Activated CD4-positive, alpha-beta T cell treated with anti-CD3 and anti-CD28 coated beads, Interleukin-2, amount 10 ng/mL, durations not matched to agents 7 days and 5 days (primary cell): ENCODE results near the gene VASH1. TPM values are rescaled to one million over a fixed set of nuclear protein-coding genes. Genes with fewer than 3 reads are reported as not detected.

Experiments
- CTCF ChIA-PET: fragments of 350-600 bp; sonication (Branson Sonifier 250); formaldehyde crosslinking; loops from one replicate; lab custom pipeline; 2021; ENCODE audit warnings: antibody characterized with exemption; lab: Charles Lee
- POLR2A ChIA-PET: fragments of 350-600 bp; sonication (Branson Sonifier 250); formaldehyde crosslinking; loops from one replicate; lab custom pipeline; 2021; ENCODE audit warnings: antibody characterized with exemption; lab: Charles Lee
- DNase-seq: peaks from one replicate; pipeline ENCODE4 v3.0.0-alpha.2; 2020
- H3K27ac Mint-ChIP-seq: one replicate; pipeline ENCODE4 v1.8.0; 2021; ENCODE audit warnings: mild to moderate bottlenecking, moderate library complexity, mixed read lengths
- H3K27me3 Mint-ChIP-seq: one replicate; pipeline ENCODE4 v1.8.0; 2021; ENCODE audit warnings: mixed read lengths
- H3K36me3 Mint-ChIP-seq: one replicate; pipeline ENCODE4 v1.8.0; 2021; ENCODE audit warnings: low read depth, mixed read lengths
- H3K4me1 Mint-ChIP-seq: one replicate; pipeline ENCODE4 v1.8.0; 2021; ENCODE audit warnings: mixed read lengths
- H3K4me3 Mint-ChIP-seq: one replicate; pipeline ENCODE4 v1.8.0; 2021; ENCODE audit warnings: mild to moderate bottlenecking, moderate library complexity, mixed read lengths
- H3K9me3 Mint-ChIP-seq: one replicate; pipeline ENCODE4 v1.8.0; 2021; ENCODE audit warnings: mixed read lengths
- total RNA-seq, 2 experiments: library from RNA; stranded (reverse); gene quantifications; one replicate each; pipeline ENCODE4 v1.2.3, GENCODE V29; 2021

Gene VASH1
- total RNA-seq, 2 experiments from 2014 or later = 2.1 TPM

GRCh38 chr14:76768671-76769500 is 7.6 kb downstream of the VASH1 start:
- H3K4me3 Mint-ChIP-seq = no peak overlapping the region
- peak overlapping the region; percentile 82 for H3K27ac Mint-ChIP-seq
- no peak for DNase-seq
- H3K4me1 Mint-ChIP-seq = peaks cover 30% of the 10 kb centered on the region
- ChIA-PET CTCF (interaction anchor here (0.6 to 1.7 kb wide), 6 partner anchors 12 to 375 kb away, joined by 3 to 7 read pairs (median 4); no protein-coding TSS in a partner anchor), POLR2A (no interaction called here)
- peaks cover 15% of the 10 kb centered on the region for H3K27me3 Mint-ChIP-seq
- H3K36me3 Mint-ChIP-seq = no peaks in the 10 kb centered on the region
- H3K9me3 Mint-ChIP-seq = no peaks in the 10 kb centered on the region

DNA sequence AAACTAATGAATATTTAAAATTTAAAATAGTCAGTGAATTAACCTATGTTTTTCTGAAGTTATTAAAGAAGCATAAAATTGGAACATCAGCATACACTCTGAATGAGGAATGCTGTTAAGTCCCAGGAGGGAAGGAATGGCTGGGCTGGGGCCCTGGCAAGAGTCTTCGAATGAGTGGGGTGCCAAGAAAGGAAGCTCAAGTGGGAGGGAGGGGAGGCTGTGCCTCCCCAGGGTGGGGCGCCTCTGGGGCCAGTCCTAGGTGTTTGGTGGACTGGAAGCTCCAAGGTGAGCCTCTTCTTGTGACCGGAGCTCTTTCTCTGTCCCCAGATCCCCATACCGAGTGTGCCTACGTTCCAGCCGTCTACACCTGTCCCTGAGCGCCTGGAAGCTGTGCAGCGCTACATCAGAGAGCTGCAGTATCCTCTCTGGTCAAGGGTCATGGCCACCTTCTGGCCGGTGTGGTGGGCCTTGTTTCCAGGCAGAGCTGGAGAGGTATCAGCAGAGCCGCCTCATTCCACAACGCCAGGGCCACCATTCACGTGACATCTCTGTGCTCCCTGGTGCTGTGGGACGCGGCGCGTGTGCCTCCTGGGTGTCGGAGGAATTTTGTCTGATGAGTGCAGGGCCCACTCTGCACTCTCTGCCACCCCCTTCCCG is 8.5 kb downstream of the VASH1 start:
- no peaks in the 10 kb centered on the region for H3K9me3 Mint-ChIP-seq
- no peaks in the 10 kb centered on the region for H3K36me3 Mint-ChIP-seq
- CTCF ChIA-PET = interaction anchor here (1.0 to 1.6 kb wide), 5 partner anchors 11 to 300 kb away, joined by 3 to 7 read pairs (median 4); no protein-coding TSS in a partner anchor
- POLR2A ChIA-PET = interaction anchor here (0.6 kb wide), 1 partner anchor 38 kb away, joined by 3 read pairs; no protein-coding TSS in a partner anchor
- peaks cover 31% of the 10 kb centered on the region for H3K4me1 Mint-ChIP-seq
- no peak for DNase-seq
- H3K27ac Mint-ChIP-seq = no peak overlapping the region
- H3K27me3 Mint-ChIP-seq = peaks cover 8% of the 10 kb centered on the region
- no peak overlapping the region for H3K4me3 Mint-ChIP-seq

DNA sequence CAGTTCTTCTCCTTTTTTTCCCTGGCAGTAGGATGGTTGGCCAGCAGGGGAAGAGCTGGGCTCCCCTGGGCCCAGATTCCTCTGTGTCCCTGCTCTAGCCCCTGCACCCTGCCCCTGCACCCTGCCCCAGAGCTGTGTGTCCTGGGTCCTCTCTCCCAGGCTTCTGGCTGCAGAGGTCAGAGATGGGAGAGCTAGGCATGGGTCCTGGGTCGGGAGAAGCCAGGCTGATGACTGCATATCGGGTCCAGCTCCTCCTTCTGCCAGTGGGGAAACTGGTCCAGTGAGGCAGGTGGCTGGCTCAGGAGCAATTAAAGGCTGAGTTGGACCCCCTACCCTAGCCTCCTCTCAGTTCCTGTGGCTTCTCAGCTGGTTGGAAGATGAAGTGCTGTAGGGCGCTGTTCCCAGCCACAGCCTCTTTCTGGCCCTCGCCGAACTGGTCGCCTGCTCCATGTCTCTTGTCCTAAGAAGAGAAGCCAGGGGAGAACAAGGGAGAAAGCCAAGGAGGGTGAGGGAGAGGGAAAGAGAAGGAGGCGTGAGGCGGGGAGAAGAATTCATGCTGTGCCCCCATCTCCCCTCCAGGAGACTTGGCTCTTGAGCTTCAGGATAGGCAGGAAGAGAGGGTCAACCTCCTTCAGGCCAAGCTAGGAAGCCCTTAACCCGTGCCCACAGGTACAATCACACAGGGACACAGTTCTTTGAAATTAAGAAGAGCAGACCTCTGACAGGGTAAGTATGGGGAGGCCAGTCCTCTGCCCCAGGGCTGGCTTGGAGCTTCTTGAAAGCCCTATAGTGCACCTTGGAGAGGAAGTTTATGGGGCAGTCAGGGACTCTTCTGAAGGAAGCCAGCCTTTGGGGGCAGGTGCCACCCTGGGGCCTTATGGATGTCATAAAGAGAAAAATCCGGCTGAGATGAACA is 9.5 kb downstream of the VASH1 start:
- Mint-ChIP-seq H3K9me3 (no peaks in the 10 kb centered on the region), H3K27ac (no peak overlapping the region), H3K36me3 (no peaks in the 10 kb centered on the region), H3K4me1 (peaks cover 27% of the 10 kb centered on the region), H3K4me3 (no peak overlapping the region), H3K27me3 (peaks cover 2% of the 10 kb centered on the region)
- DNase-seq = no peak
- CTCF ChIA-PET = interaction anchor here (0.8 to 3.0 kb wide), 7 partner anchors 11 to 102 kb away, joined by 3 to 17 read pairs (median 3); no protein-coding TSS in a partner anchor
- POLR2A ChIA-PET = interaction anchor here (0.6 kb wide), 1 partner anchor 37 kb away, joined by 3 read pairs; no protein-coding TSS in a partner anchor

- CTCF ChIA-PET = interaction anchor here (0.8 to 3.0 kb wide), 5 partner anchors 11 to 39 kb away, joined by 3 to 17 read pairs (median 3); no protein-coding TSS in a partner anchor
- no peaks in the 10 kb centered on the region for H3K27me3 Mint-ChIP-seq
- H3K4me1 Mint-ChIP-seq = peaks cover 27% of the 10 kb centered on the region
- POLR2A ChIA-PET = no interaction called here
- no peak overlapping the region for H3K4me3 Mint-ChIP-seq
- no peaks in the 10 kb centered on the region for H3K36me3 Mint-ChIP-seq
- H3K9me3 Mint-ChIP-seq = no peaks in the 10 kb centered on the region
- no peak for DNase-seq
- H3K27ac Mint-ChIP-seq = no peak overlapping the region
These were observed 10.2 kb downstream of the VASH1 start for GRCh38 chr14:76771437-76771980.

DNA sequence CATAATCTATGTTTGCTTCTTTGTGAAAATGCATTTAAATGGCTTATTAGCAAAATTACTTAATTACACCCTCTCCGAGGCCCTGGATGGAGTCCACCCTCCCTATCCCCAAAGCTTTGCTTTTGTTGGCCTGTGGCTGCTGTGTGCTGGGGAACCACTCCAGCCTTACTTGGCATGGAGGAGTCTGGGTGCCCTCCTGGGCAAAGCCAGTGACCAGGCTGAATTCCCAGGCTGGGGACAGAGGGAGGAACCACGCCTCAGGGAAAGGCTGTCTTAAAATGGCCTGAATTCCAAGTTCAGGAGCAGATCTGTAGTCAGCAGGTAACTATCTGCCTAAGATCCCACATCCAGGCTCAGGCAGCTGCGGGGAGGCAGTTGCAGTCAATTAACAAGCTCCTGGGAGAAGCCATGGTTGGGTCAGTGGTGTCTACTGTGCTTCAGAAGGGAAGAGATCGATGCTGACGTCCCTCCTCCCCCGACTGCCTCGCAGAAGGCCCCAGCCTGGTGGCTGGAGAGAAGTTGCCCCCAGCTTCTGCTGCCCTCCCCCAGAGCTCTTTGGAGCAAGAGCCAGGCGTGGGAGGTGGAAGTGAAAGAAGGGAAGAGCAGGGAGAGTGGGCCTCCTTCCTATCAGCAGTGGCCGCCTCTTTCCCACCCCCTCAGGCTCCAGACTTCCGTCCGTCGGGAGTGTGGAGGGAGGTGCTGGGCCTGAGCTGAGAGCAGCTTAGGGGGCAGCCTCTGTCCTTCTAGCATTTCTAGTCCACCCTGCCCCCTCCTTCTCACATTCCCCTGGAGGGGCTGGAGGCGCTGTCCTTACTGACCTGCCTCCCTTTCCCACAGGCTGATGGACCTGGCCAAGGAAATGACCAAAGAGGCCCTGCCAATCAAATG is 11.3 kb downstream of the VASH1 start:
- POLR2A ChIA-PET = no interaction called here

GRCh38 chr14:76773188-76773885 is 12.1 kb downstream of the VASH1 start:
- ChIA-PET POLR2A (no interaction called here), CTCF (interaction anchor here (3.0 kb wide), 1 partner anchor 12 kb away, joined by 17 read pairs; no protein-coding TSS in a partner anchor)
- peaks cover 21% of the 10 kb centered on the region for H3K4me1 Mint-ChIP-seq

More for the DNA sequence above, 11.3 kb downstream of the VASH1 start:
- Mint-ChIP-seq H3K27me3 (no peaks in the 10 kb centered on the region), H3K4me1 (peaks cover 28% of the 10 kb centered on the region), H3K9me3 (no peaks in the 10 kb centered on the region), H3K4me3 (no peak overlapping the region), H3K36me3 (no peaks in the 10 kb centered on the region), H3K27ac (no peak overlapping the region)
- no peak for DNase-seq
- CTCF ChIA-PET = interaction anchor here (3.0 kb wide), 1 partner anchor 13 kb away, joined by 17 read pairs; no protein-coding TSS in a partner anchor

GRCh38 chr14:76773956-76774820 is 12.9 kb downstream of the VASH1 start:
- POLR2A ChIA-PET = no interaction called here
- Mint-ChIP-seq H3K4me1 (peaks cover 14% of the 10 kb centered on the region), H3K9me3 (no peaks in the 10 kb centered on the region)

More at GRCh38 chr14:76773188-76773885, 12.1 kb downstream of the VASH1 start:
- Mint-ChIP-seq H3K9me3 (no peaks in the 10 kb centered on the region), H3K27ac (no peak overlapping the region), H3K27me3 (no peaks in the 10 kb centered on the region), H3K36me3 (no peaks in the 10 kb centered on the region), H3K4me3 (no peak overlapping the region)
- DNase-seq = no peak

GRCh38 chr14:76774821-76775694 is 13.8 kb downstream of the VASH1 start:
- Mint-ChIP-seq H3K27ac (no peak overlapping the region), H3K27me3 (no peaks in the 10 kb centered on the region), H3K9me3 (no peaks in the 10 kb centered on the region), H3K4me1 (peaks cover 9% of the 10 kb centered on the region), H3K36me3 (no peaks in the 10 kb centered on the region), H3K4me3 (no peak overlapping the region)
- DNase-seq = no peak
- ChIA-PET CTCF (interaction anchor here (3.1 kb wide), 1 partner anchor 10 kb away, joined by 10 read pairs; no protein-coding TSS in a partner anchor), POLR2A (no interaction called here)

More at GRCh38 chr14:76773956-76774820, 12.9 kb downstream of the VASH1 start:
- Mint-ChIP-seq H3K27me3 (no peaks in the 10 kb centered on the region), H3K36me3 (no peaks in the 10 kb centered on the region), H3K27ac (no peak overlapping the region), H3K4me3 (no peak overlapping the region)
- DNase-seq = no peak
- CTCF ChIA-PET = interaction anchor here (3.0 kb wide), 1 partner anchor 11 kb away, joined by 17 read pairs; no protein-coding TSS in a partner anchor

DNA sequence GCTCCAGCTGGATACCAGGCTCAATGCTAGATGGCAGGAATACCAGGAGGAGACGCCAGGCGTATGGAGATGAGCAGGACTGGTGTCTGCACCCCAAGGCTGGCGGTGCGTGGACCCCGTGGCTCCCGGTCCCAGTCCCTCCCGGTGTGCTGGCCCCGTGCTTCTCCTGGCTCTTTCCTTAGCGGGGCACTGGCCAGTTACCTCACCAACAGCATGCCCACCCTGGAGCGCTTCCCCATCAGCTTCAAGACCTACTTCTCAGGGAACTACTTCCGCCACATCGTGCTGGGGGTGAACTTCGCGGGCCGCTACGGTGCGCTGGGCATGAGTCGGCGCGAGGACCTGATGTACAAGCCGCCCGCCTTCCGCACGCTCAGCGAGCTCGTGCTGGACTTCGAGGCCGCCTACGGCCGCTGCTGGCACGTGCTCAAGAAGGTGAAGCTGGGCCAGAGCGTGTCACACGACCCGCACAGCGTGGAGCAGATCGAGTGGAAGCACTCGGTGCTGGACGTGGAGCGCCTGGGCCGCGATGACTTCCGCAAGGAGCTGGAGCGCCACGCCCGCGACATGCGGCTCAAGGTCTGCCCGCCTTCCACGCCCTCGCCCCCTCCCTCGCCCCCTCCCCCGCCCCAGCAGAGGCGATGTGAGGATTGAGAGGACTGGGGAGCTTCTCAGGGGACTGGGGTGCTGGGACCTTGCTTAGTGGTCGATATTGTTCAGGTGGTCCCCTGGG is 14.6 kb downstream of the VASH1 start:
- ChIA-PET CTCF (interaction anchor here (0.5 to 3.1 kb wide), 2 partner anchors 9 to 250 kb away, joined by 3 to 10 read pairs; no protein-coding TSS in a partner anchor), POLR2A (no interaction called here)
- peaks cover 11% of the 10 kb centered on the region for H3K4me1 Mint-ChIP-seq
- no peaks in the 10 kb centered on the region for H3K9me3 Mint-ChIP-seq
- H3K4me3 Mint-ChIP-seq = no peak overlapping the region
- H3K36me3 Mint-ChIP-seq = no peaks in the 10 kb centered on the region
- H3K27me3 Mint-ChIP-seq = no peaks in the 10 kb centered on the region
- H3K27ac Mint-ChIP-seq = no peak overlapping the region
- no peak for DNase-seq
